Measurements from ENCODE around the gene NDEL1.
"Not testable (repeated sequence)": the region's sequence is repeated elsewhere in the genome, so short reads cannot be mapped to it uniquely, and the experiment has no call there.

NDEL1 gene

GRCh38 chr17:8435245-8436168, at the start of gene NDEL1:
TSS of gene NDEL1 (plus strand) at chr17:8435884. CDS start at chr17:8444272, 8,388 bp downstream.
- peak; percentile 98 to 99 (median 98) for DNase-seq

- DNase-seq, result no peak
Measured at GRCh38 chr17:8386841-8387240, 48.8 kb upstream of the NDEL1 start.

DNA sequence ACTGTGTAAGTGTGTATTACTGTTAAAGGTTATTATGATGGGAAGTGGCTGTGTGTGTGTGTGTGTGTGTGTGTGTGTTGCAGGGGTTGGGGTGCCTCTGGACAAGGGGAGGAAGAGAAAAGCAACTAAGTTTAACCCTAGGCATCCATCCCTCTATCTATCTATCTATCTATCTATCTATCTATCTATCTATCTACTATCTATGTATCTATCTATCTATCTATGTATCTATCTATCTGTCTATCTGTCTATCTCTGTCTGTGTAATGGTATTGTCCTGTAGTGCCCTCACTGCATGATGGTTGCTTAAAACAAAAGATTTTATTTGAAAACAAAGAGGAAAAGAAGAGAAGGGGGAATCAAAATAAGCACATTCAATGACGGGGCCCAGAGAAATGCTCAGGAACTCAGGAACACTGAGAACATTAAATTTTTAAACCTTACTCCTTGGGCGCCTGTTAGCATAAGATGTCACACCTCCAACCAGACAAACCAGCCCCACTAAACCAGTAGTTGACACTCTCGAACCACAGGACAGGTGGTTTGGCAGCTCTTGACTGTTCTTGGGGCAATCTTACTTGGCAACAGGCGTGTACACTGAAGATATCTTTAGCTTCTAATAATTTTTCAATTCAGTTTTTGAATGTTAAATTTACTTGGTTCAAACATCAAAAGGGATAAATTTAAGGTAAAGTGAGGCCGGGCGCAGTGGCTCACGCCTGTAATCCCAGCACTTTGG, 47.6 kb upstream of the NDEL1 start:
- DNase-seq, result no peak

- DNase-seq, result no peak
Measured at GRCh38 chr17:8391711-8392110, 44.0 kb upstream of the NDEL1 start.

GRCh38 chr17:8392274-8392673, 43.4 kb upstream of the NDEL1 start:
- DNase-seq, result no peak

GRCh38 chr17:8392674-8393469, 42.8 kb upstream of the NDEL1 start:
- no peak for DNase-seq

DNA sequence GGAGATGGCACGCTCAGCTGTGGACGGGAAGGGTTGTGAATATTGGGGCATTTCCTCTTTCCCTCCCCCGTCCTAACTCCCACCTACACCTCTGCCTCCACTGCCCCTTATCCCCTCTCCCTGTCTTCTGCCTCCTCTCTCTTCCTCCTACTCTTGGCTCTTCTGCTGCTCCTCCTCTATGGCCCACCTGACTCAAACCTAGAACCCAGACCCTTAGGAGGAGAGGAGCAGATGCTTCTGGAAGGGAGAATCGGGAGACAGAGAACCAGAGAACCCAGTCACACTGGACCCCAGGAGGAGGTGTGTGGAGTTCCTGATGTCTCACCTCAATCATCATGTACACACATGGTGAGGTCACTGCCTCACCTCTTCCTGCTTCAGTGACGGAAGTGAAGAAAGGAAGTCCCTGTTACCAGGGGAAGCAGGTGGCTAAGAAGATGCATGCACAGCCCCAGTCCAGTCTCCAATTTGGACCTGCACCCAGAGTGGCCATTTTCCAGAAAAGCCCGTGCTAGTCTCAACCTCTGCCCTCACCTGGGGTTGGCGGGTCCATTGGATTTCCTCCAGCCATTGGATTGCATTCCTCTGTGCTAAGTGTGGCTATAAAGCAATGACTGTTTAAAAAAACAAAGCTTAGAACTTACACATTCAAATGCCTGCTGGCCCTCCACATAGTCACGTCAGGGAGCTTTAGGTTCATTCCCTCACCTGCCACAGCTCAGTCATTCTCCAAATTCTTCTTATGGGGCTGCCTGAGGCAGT, 42.0 kb upstream of the NDEL1 start:
- peak in 2 of 4 experiments; percentile 14 to 15 for DNase-seq

- DNase-seq, result not testable (repeated sequence)
Measured at GRCh38 chr17:8394497-8394896, 41.2 kb upstream of the NDEL1 start.

DNA sequence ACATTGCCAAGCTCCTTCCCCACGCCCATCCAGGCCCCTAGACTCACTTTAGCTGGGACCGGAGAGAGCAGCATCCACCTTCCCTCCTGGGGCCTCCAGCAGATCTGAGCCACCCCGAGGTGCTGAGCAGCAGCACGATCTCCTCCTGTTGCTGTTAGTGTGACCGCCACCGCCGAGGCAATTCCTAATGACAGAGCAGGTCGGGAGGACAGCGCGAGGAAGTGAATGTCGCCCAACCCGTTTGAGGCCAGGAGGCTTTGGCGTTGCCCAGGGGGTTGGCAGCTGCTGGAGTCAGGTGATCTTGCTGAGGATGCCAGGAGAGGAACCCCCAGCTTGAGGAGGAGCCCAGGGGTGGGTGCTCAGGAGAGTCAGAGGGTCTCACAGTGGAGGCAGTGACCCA, 38.0 kb upstream of the NDEL1 start, which contains the start of gene RNF222:
RNF222 (minus strand) TSS at position 192 of the 400 bp plus-strand sequence. CDS start 4,366 bp downstream, outside the sequence.
- no peak for DNase-seq

- DNase-seq, result no peak
Measured at GRCh38 chr17:8398980-8399379, 36.7 kb upstream of the NDEL1 start.

- no peak for DNase-seq
Measured at GRCh38 chr17:8401107-8401506, 34.6 kb upstream of the NDEL1 start.

GRCh38 chr17:8402921-8403536, 32.7 kb upstream of the NDEL1 start:
- no peak for DNase-seq

- DNase-seq, result no peak
Measured at GRCh38 chr17:8405499-8406016, 30.1 kb upstream of the NDEL1 start.

DNA sequence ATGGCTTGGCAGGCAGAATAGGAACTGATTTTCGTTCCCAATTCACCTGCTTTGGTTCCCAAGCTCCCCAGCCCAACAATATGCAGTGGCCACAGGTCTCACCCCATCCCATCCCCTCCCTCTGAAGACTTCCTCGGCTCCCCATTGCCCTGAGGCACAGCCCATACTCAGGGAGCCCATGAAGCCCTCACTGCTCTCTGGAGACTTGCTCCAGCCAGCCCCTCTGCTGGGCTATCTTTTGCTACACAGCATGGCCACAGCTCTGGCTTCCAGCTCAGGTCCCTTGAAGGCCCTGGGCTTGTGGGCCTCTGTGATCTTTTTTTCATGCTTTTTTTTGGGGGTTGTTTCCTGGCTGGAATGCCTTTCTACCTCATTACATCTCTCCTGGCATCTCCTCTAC, 29.5 kb upstream of the NDEL1 start:
- no peak for DNase-seq

DNA sequence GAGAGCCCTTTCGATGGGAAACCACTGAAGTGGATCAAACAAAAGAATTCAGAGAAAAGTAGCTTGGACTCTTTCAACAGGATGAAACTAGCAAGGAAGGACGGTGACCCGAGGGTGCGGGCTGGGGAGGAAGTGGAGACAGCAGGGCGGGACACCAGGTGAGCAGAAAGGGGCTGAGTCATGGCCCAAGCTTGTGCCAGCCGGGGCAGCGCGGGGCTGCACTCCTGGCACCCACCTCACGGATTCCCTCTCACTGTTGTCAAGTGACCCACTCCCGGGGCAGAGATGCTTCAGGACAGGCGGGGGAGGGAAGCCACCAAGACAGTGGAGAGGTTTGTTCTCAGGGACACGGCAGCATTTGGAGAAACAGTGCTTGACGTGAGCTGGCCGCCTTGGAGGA, 27.3 kb upstream of the NDEL1 start:
- no peak for DNase-seq

DNA sequence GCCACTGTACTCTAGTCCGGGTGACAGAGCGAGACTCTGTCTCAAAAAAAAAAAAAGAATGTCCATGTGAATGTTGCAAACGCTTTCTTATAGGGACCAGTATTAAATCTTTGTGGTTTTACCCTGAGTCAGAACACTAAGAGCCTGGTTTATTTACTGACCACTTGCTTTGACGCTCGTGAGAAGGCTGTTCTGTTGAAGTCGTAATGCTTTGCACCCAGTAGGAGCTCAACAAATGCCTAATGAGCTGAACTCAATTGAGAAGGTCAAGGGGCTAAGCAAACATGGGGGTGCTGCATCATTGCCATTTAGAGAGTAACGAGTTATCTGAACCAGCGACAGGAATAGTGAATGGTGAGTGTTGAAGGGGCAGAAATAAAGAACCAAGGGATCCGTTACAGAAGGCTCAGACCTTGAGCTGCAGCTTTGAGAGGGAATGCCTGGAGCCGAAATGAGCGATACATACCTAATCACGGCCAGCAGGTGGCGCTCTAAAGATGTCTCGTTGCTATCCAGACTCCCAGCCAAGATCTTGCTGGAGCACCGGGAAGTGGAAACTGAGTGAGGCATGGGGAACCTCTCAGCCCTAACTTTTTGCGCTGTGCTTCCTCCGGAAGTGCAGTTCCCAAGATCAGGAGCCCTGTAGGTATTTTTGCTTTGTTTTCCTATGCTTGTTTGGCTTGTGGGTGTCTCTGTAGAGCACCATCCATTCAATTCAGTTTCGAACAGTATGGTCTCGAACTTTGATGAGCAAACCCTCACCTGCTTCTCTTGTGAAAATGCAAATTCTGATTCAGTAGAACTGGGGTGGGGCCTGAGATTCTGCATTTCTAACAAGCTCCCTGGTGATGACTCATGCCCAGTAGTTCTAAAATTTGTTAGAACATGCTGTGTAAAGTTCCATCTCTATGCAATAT, 25.5 kb upstream of the NDEL1 start:
- DNase-seq, result peak; percentile 14 to 72 (median 62)

- no peak for DNase-seq
Measured at GRCh38 chr17:8410883-8411238, 24.8 kb upstream of the NDEL1 start.

- DNase-seq, result no peak
Measured at GRCh38 chr17:8412089-8412488, 23.6 kb upstream of the NDEL1 start.

GRCh38 chr17:8413328-8413727, 22.4 kb upstream of the NDEL1 start:
- DNase-seq, result no peak

DNA sequence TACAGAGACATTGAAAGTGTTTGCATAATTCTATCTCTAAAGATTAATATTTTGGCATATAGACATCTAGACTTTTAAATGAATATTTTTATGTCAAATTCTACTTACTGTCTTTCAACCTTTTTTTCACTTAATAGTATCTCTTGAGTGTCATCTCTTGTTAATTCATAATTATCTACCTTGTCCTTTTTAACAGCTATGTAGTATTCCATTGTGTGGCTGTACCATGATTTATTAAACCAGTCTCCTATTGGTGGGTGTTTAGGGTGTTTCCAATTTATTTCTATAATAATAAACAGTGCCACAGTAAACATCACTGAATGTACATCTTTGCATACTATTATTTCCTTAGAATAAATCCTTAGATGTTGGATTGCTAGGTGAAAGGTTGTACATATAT, 21.7 kb upstream of the NDEL1 start:
- DNase-seq, result no peak

All from activated naive CD4-positive, alpha-beta T cell (primary cell).